22Rv1 (cell line): ENCODE data around the gene MDK.

Source experiments
- CTCF ChIP-seq: fragments of 450-650 bp; IDR thresholded peaks from 2 replicates; pipeline ENCODE4 v1.5.1; 2017; ENCODE audit warnings: mild to moderate bottlenecking
- ZFX ChIP-seq: fragments of 450-650 bp; IDR thresholded peaks from 2 replicates; pipeline ENCODE4 v1.6.1; 2017; ENCODE audit warnings: antibody characterized with exemption, borderline replicate concordance

- TF ChIP-seq CTCF, result no peak
- no peak for TF ChIP-seq ZFX
Observed at GRCh38 chr11:46335271-46335670, 46.2 kb upstream of the MDK start.
